HFFc6 (cell line): ENCODE results near the gene NTNG1. TPM values are rescaled to one million over a fixed set of nuclear protein-coding genes. Genes with fewer than 3 reads are reported as not detected.

ENCODE experiments used
- DNase-seq: peaks from one replicate; pipeline ENCODE4 v3.0.0-alpha.2; 2018
- H3K27ac Mint-ChIP-seq: 2 replicates; pipeline ENCODE4 v1.8.0; 2020; ENCODE audit warnings: mild to moderate bottlenecking, mixed read lengths
- H3K27me3 Mint-ChIP-seq: 2 replicates; pipeline ENCODE4 v1.8.0; 2021; ENCODE audit warnings: mild to moderate bottlenecking, moderate library complexity, mixed read lengths; ENCODE audit not compliant: insufficient read depth
- H3K36me3 Mint-ChIP-seq: 2 replicates; pipeline ENCODE4 v1.8.0; 2021; ENCODE audit warnings: low read depth, mixed read lengths
- H3K4me1 Mint-ChIP-seq: 2 replicates; pipeline ENCODE4 v1.8.0; 2020; ENCODE audit warnings: low read depth, mixed read lengths
- H3K4me3 Mint-ChIP-seq: 2 replicates; pipeline ENCODE4 v1.8.0; 2020; ENCODE audit warnings: mild to moderate bottlenecking, moderate library complexity, mixed read lengths
- H3K9me3 Mint-ChIP-seq: 2 replicates; pipeline ENCODE4 v1.8.0; 2020; ENCODE audit warnings: mild to moderate bottlenecking, mixed read lengths
- CTCF ChIP-seq: fragments of 200-600 bp; sonication (generic); IDR thresholded peaks from 2 replicates; pipeline ENCODE4 v1.5.0; 2021; ENCODE audit warnings: antibody characterized with exemption, mild to moderate bottlenecking
- total RNA-seq, 6 experiments: library from RNA; stranded (reverse); fragmentation: NEBNext Ultra II Directional; extraction: Animal tissue kit (Norgen Biotek cat#: 25700); gene quantifications; 2 replicates in 1 of 6; 3 replicates in 5 of 6; pipeline ENCODE4 v1.2.3, GENCODE V29; 2021

NTNG1 gene
- total RNA-seq, 6 experiments from 2014 or later: 1.3 to 8.0 (median 2.2) TPM

GRCh38 chr1:107480548-107481415, 339.9 kb downstream of the NTNG1 start:
- TF ChIP-seq CTCF: no peak
- Mint-ChIP-seq H3K27me3 (peaks cover 3% of the 10 kb centered on the region; the same call in 1 of the 2 replicates), H3K4me1 (no peaks in the 10 kb centered on the region), H3K27ac (no peak overlapping the region), H3K36me3 (no peaks in the 10 kb centered on the region), H3K9me3 (peaks cover 15% of the 10 kb centered on the region), H3K4me3 (no peak overlapping the region)
- DNase-seq: no peak

- Mint-ChIP-seq H3K27ac (no peak overlapping the region), H3K27me3 (peaks cover 3% of the 10 kb centered on the region; the same call in 1 of the 2 replicates), H3K4me1 (no peaks in the 10 kb centered on the region), H3K9me3 (peaks cover 6% of the 10 kb centered on the region), H3K36me3 (no peaks in the 10 kb centered on the region), H3K4me3 (no peak overlapping the region)
- no peak for TF ChIP-seq CTCF
- DNase-seq: no peak
Measured at GRCh38 chr1:107481756-107482384, 341.0 kb downstream of the NTNG1 start.

GRCh38 chr1:107483949-107484348, 343.1 kb downstream of the NTNG1 start:
- Mint-ChIP-seq H3K4me1 (no peaks in the 10 kb centered on the region), H3K27me3 (peaks cover 3% of the 10 kb centered on the region; the same call in 1 of the 2 replicates), H3K27ac (no peak overlapping the region)

GRCh38 chr1:107486349-107486748, 345.5 kb downstream of the NTNG1 start:
- H3K36me3 Mint-ChIP-seq: no peaks in the 10 kb centered on the region
- H3K27ac Mint-ChIP-seq: no peak overlapping the region
- H3K4me1 Mint-ChIP-seq: no peaks in the 10 kb centered on the region
- H3K4me3 Mint-ChIP-seq: no peak overlapping the region
- no peaks in the 10 kb centered on the region for H3K27me3 Mint-ChIP-seq
- H3K9me3 Mint-ChIP-seq: peaks cover 8% of the 10 kb centered on the region
- no peak for DNase-seq
- no peak for TF ChIP-seq CTCF

More at GRCh38 chr1:107483949-107484348, 343.1 kb downstream of the NTNG1 start:
- no peak overlapping the region for H3K4me3 Mint-ChIP-seq
- no peak for DNase-seq
- no peaks in the 10 kb centered on the region for H3K36me3 Mint-ChIP-seq
- peaks cover 6% of the 10 kb centered on the region for H3K9me3 Mint-ChIP-seq
- no peak for TF ChIP-seq CTCF

GRCh38 chr1:107487506-107487905, 346.7 kb downstream of the NTNG1 start:
- Mint-ChIP-seq H3K27ac (no peak overlapping the region), H3K4me1 (no peaks in the 10 kb centered on the region), H3K9me3 (peaks cover 7% of the 10 kb centered on the region), H3K4me3 (no peak overlapping the region), H3K27me3 (no peaks in the 10 kb centered on the region), H3K36me3 (no peaks in the 10 kb centered on the region)
- no peak for DNase-seq
- TF ChIP-seq CTCF: no peak
